ENCODE data around the gene NDUFV1.
A peak's percentile ranks its signal among the peaks of the same experiment; 100 is the strongest.

NDUFV1 gene

GRCh38 chr11:67640021-67640757 lies 33.5 kb downstream of the NDUFV1 start:
- 0 out of 2 replicates have a peak, but pooled peaks cover 2% of the 10 kb centered on the region for H3K27me3 ChIP-seq (ENCODE audit: low read depth)
- H3K4me3 ChIP-seq, result no peak overlapping the region
- no peaks in the 10 kb centered on the region for H3K4me1 ChIP-seq
- H3K36me3 ChIP-seq (replicated peaks), result no peaks in the 10 kb centered on the region
- in situ Hi-C loops (cut with MboI; ENCODE audit: low sequenced_read_pairs), result no loop called here
- H3K9me3 ChIP-seq, result no peaks in the 10 kb centered on the region; the same call in none of the 2 replicates
- peak; percentile 50 to 87 for DNase-seq (ENCODE audit: low spot score in 2 of 2)

GRCh38 chr11:67640758-67641337 lies 34.1 kb downstream of the NDUFV1 start:
- DNase-seq (ENCODE audit: low spot score in 2 of 2), result no peak
- H3K9me3 ChIP-seq, result no peaks in the 10 kb centered on the region; the same call in none of the 2 replicates
- in situ Hi-C loops (cut with MboI; ENCODE audit: low sequenced_read_pairs), result no loop called here
- H3K4me3 ChIP-seq, result no peak overlapping the region
- 0 out of 2 replicates have a peak, but pooled peaks cover 2% of the 10 kb centered on the region for H3K27me3 ChIP-seq (ENCODE audit: low read depth)
- H3K36me3 ChIP-seq (replicated peaks), result no peaks in the 10 kb centered on the region
- no peaks in the 10 kb centered on the region for H3K4me1 ChIP-seq

GRCh38 chr11:67641338-67642172 lies 34.8 kb downstream of the NDUFV1 start:
- H3K27me3 ChIP-seq (ENCODE audit: low read depth), result 0 out of 2 replicates have a peak, but pooled peaks cover 2% of the 10 kb centered on the region
- no peaks in the 10 kb centered on the region; the same call in none of the 2 replicates for H3K9me3 ChIP-seq
- H3K4me3 ChIP-seq, result no peak overlapping the region
- DNase-seq (ENCODE audit: low spot score in 2 of 2), result no peak
- no peaks in the 10 kb centered on the region for H3K36me3 ChIP-seq (replicated peaks)
- in situ Hi-C loops (cut with MboI; ENCODE audit: low sequenced_read_pairs), result no loop called here
- no peaks in the 10 kb centered on the region for H3K4me1 ChIP-seq

- in situ Hi-C loops (cut with MboI; ENCODE audit: low sequenced_read_pairs), result no loop called here
- Histone ChIP-seq H3K36me3 (replicated peaks) (no peaks in the 10 kb centered on the region), H3K27me3 (ENCODE audit: low read depth) (0 out of 2 replicates have a peak, but pooled peaks cover 2% of the 10 kb centered on the region), H3K4me3 (no peak overlapping the region), H3K9me3 (no peaks in the 10 kb centered on the region; the same call in none of the 2 replicates), H3K4me1 (no peaks in the 10 kb centered on the region)
- no peak for DNase-seq (ENCODE audit: low spot score in 2 of 2)
These were observed 35.7 kb downstream of the NDUFV1 start for GRCh38 chr11:67642173-67643120.

GRCh38 chr11:67644042-67644441 lies 37.3 kb downstream of the NDUFV1 start:
- no peaks in the 10 kb centered on the region for H3K36me3 ChIP-seq (replicated peaks)
- H3K4me3 ChIP-seq, result no peak overlapping the region
- 0 out of 2 replicates have a peak, but pooled peaks cover 2% of the 10 kb centered on the region for H3K27me3 ChIP-seq (ENCODE audit: low read depth)
- no peaks in the 10 kb centered on the region for H3K4me1 ChIP-seq
- no peaks in the 10 kb centered on the region; the same call in none of the 2 replicates for H3K9me3 ChIP-seq
- DNase-seq (ENCODE audit: low spot score in 2 of 2), result peak; percentile 38 to 50
- in situ Hi-C loops (cut with MboI; ENCODE audit: low sequenced_read_pairs), result no loop called here

- Histone ChIP-seq H3K9me3 (no peaks in the 10 kb centered on the region; the same call in none of the 2 replicates), H3K27me3 (ENCODE audit: low read depth) (0 out of 2 replicates have a peak, but pooled peaks cover 2% of the 10 kb centered on the region), H3K4me3 (no peak overlapping the region), H3K36me3 (replicated peaks) (no peaks in the 10 kb centered on the region), H3K4me1 (no peaks in the 10 kb centered on the region)
- DNase-seq (ENCODE audit: low spot score in 2 of 2), result no peak
- in situ Hi-C loops (cut with MboI; ENCODE audit: low sequenced_read_pairs), result no loop called here
These were observed 38.0 kb downstream of the NDUFV1 start for GRCh38 chr11:67644472-67645418.

- no peaks in the 10 kb centered on the region for H3K27me3 ChIP-seq (ENCODE audit: low read depth)
- no peaks in the 10 kb centered on the region for H3K36me3 ChIP-seq (replicated peaks)
- DNase-seq (ENCODE audit: low spot score in 2 of 2), result no peak
- in situ Hi-C loops (cut with MboI; ENCODE audit: low sequenced_read_pairs), result no loop called here
- H3K4me3 ChIP-seq, result no peak overlapping the region
- no peaks in the 10 kb centered on the region for H3K4me1 ChIP-seq
- no peaks in the 10 kb centered on the region; the same call in none of the 2 replicates for H3K9me3 ChIP-seq
These were observed 39.1 kb downstream of the NDUFV1 start for GRCh38 chr11:67645521-67646461.

GRCh38 chr11:67646535-67647336 lies 40.0 kb downstream of the NDUFV1 start:
- no peaks in the 10 kb centered on the region for H3K27me3 ChIP-seq (ENCODE audit: low read depth)
- no peaks in the 10 kb centered on the region; the same call in none of the 2 replicates for H3K9me3 ChIP-seq
- no peaks in the 10 kb centered on the region for H3K36me3 ChIP-seq (replicated peaks)
- no peak for DNase-seq (ENCODE audit: low spot score in 2 of 2)
- in situ Hi-C loops (cut with MboI; ENCODE audit: low sequenced_read_pairs), result no loop called here
- no peak overlapping the region for H3K4me3 ChIP-seq
- H3K4me1 ChIP-seq, result no peaks in the 10 kb centered on the region

- Histone ChIP-seq H3K4me1 (no peaks in the 10 kb centered on the region), H3K36me3 (replicated peaks) (no peaks in the 10 kb centered on the region), H3K9me3 (no peaks in the 10 kb centered on the region; the same call in none of the 2 replicates), H3K4me3 (no peak overlapping the region), H3K27me3 (ENCODE audit: low read depth) (no peaks in the 10 kb centered on the region)
- in situ Hi-C loops (cut with MboI; ENCODE audit: low sequenced_read_pairs), result no loop called here
- no peak for DNase-seq (ENCODE audit: low spot score in 2 of 2)
These were observed 40.7 kb downstream of the NDUFV1 start for GRCh38 chr11:67647471-67647870.

- no peaks in the 10 kb centered on the region; the same call in 1 of the 2 replicates for H3K4me1 ChIP-seq
- DNase-seq (ENCODE audit: low spot score in 2 of 2), result peak in 1 of 2 experiments; percentile 39
These were observed 41.5 kb downstream of the NDUFV1 start for GRCh38 chr11:67648140-67648795.

More at GRCh38 chr11:67648140-67648795, 41.5 kb downstream of the NDUFV1 start:
- Histone ChIP-seq H3K36me3 (replicated peaks) (no peaks in the 10 kb centered on the region), H3K9me3 (no peaks in the 10 kb centered on the region; the same call in none of the 2 replicates), H3K4me3 (no peak overlapping the region), H3K27me3 (ENCODE audit: low read depth) (no peaks in the 10 kb centered on the region)
- in situ Hi-C loops (cut with MboI; ENCODE audit: low sequenced_read_pairs), result no loop called here

Data from HAP-1 (cell line).